Sigmoid colon (tissue), 7 donors: Measurements from ENCODE around the gene EXOC6. TPM values are rescaled to one million over a fixed set of nuclear protein-coding genes. Genes with fewer than 3 reads are reported as not detected.

Source experiments
- DNase-seq: peaks from one replicate; pipeline ENCODE4 v3.0.0-alpha.2; 2019
- H3K27ac ChIP-seq, 4 donors: fragments of 200-600 bp; sonication (generic); one replicate each; pipeline ENCODE4 v1.5.1; 2016 to 2019; ENCODE audit warnings: mild to moderate bottlenecking in 1 of 4
- H3K27me3 ChIP-seq, 3 donors: fragments of 200-600 bp; sonication (generic); one replicate each; pipeline ENCODE4 v1.5.1; 2019; ENCODE audit warnings: mild to moderate bottlenecking in 1 of 3
- H3K36me3 ChIP-seq, 4 donors: fragments of 200-600 bp; sonication (generic); one replicate each; pipeline ENCODE4 v1.5.1; 2016 to 2019
- H3K4me1 ChIP-seq, 4 donors: fragments of 200-600 bp; sonication (generic); one replicate each; pipeline ENCODE4 v1.5.1; 2017 to 2019
- H3K4me3 ChIP-seq, 4 donors: fragments of 200-600 bp; sonication (generic); one replicate each; pipeline ENCODE4 v1.5.1; 2017 to 2019; ENCODE audit warnings: mild to moderate bottlenecking in 2 of 4, moderate library complexity in 1 of 4
- H3K9me3 ChIP-seq, 4 donors: fragments of 200-600 bp in 3 of 4; sonication (generic) in 3 of 4; one replicate each; pipeline versions ENCODE4 v1.5.1 to v1.6.1; 2013 to 2019
- EP300 ChIP-seq, 4 donors: sonication (generic); formaldehyde crosslinking; IDR thresholded peaks; one replicate each; pipeline ENCODE4 v1.6.1; 2017; ENCODE audit warnings: antibody characterized with exemption in 4 of 4
- POLR2A ChIP-seq, 2 donors: fragments of 450-650 bp; IDR thresholded peaks; one replicate each; pipeline ENCODE4 v1.6.1; 2016; ENCODE audit warnings: antibody characterized with exemption in 2 of 2, mild to moderate bottlenecking in 2 of 2, moderate library complexity in 2 of 2
- POLR2AphosphoS5 ChIP-seq, 4 donors: sonication (generic); formaldehyde crosslinking; IDR thresholded peaks; one replicate each; pipeline ENCODE4 v1.6.1; 2017; ENCODE audit warnings: antibody characterized with exemption in 4 of 4
- WGBS, 2 donors: extraction: QIAGEN DNeasy Blood & Tissue Kit; methylation state at CpG; one replicate each; pipeline ENCODE4 v1.1.7; 2013; 5-methylcytosine and 5-hydroxymethylcytosine counted together
- intact Hi-C: fragments of 100-400 bp; cut with DNase I; formaldehyde crosslinking; loops from one replicate; pipeline ENCODE4 v1.15.1; 2023
- polyA plus RNA-seq, 3 donors: library from polyadenylated mRNA; stranded (reverse); fragments of 200-250 nt; gene quantifications; one replicate each; pipeline ENCODE4 v1.2.3, GENCODE V29; 2013
- total RNA-seq, 4 donors: library from RNA; depleted of rRNA; stranded (reverse); fragments of >200 nt; gene quantifications; one replicate each; pipeline ENCODE4 v1.1.0, GENCODE V29; 2016
- TF ChIP-seq, protein P1 (sequence below), 4 experiments: fragments of 450-650 bp in 3 of 4; fragments of 200-600 bp in 1 of 4; IDR thresholded peaks; one replicate each; pipeline ENCODE4 v1.5.1; 2016 to 2019; ENCODE audit warnings: antibody characterized with exemption in 4 of 4, mild to moderate bottlenecking in 3 of 4, moderate library complexity in 2 of 4
- donor health status: healthy with polysubstance abuse.
- donor health status: Bipolar disorder and iron deficiency.
- donor health status: healthy.

Gene EXOC6, protein sequence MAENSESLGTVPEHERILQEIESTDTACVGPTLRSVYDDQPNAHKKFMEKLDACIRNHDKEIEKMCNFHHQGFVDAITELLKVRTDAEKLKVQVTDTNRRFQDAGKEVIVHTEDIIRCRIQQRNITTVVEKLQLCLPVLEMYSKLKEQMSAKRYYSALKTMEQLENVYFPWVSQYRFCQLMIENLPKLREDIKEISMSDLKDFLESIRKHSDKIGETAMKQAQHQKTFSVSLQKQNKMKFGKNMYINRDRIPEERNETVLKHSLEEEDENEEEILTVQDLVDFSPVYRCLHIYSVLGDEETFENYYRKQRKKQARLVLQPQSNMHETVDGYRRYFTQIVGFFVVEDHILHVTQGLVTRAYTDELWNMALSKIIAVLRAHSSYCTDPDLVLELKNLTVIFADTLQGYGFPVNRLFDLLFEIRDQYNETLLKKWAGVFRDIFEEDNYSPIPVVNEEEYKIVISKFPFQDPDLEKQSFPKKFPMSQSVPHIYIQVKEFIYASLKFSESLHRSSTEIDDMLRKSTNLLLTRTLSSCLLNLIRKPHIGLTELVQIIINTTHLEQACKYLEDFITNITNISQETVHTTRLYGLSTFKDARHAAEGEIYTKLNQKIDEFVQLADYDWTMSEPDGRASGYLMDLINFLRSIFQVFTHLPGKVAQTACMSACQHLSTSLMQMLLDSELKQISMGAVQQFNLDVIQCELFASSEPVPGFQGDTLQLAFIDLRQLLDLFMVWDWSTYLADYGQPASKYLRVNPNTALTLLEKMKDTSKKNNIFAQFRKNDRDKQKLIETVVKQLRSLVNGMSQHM
- 10 to 100 TPM; 16.6 to 20.2 (median 18.9) TPM for total RNA-seq
- polyA plus RNA-seq, result 10 to 100 TPM in 1 of 3 donors, 1 to 10 TPM in 2; 6.6 to 10.9 (median 9.1) TPM

DNA sequence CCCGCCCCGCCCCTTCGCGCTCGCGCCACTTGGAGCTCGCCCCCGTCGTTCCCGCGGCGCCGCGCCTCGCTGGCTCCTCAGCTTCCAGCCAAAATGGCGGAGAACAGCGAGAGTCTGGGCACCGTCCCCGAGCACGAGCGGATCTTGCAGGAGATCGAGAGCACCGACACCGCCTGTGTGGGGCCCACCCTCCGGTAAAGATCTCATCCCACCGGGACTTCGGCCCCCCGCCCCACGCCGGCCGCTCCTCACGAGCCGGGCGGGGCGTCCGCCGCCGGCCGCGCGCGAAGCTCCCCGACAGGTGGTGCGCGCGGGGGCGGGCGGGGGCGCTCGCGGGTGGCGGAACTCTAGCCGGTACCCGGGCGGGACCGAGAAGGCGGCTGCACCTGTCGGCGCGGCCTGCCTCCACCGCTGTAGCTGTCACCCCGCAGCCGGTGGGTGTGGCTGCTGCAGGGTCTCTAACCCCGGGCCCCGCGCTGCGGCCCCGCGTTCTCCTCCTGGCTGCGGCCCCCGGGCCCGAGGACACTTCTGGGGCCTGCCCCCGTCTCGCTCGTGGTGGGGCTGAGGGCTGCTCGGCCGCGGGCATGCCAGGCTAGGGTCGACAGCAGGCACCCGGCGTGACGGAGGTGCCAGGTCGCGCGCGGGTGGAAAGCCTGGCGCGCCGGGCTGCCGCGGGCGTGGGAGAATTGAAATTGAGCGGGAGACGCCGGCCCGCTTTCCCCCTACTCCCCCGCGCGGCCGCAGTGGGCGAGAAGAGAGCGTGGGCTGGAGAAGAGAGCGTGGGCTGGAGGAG is at the start of gene EXOC6:
TSS of gene EXOC6 (plus strand) at position 80 of the 793 bp plus-strand sequence. CDS start at position 94, 14 bp downstream.
- peaks cover 0 to 21% (median 12%) of the 10 kb centered on the region in 4 donors for H3K4me1 ChIP-seq
- H3K9me3 ChIP-seq, result no peaks in the 10 kb centered on the region
- DNase-seq, result peak; percentile 88
- H3K4me3 ChIP-seq, result peak within 1 kb of the TSS; percentile 89 to 99 (median 94)
- peak within 1 kb of the TSS; percentile 86 to 90 (median 88) for H3K27ac ChIP-seq
- no peaks in the 10 kb centered on the region for H3K36me3 ChIP-seq
- TF ChIP-seq EP300 (IDR thresholded peaks at IDR 0.05) (no peak), POLR2AphosphoS5 (IDR thresholded peaks at IDR 0.05) (peak in 2 of 4 donors; percentile 5 to 50), POLR2A (IDR thresholded peaks at IDR 0.05) (no peak)
- TF ChIP-seq, protein P1, sequence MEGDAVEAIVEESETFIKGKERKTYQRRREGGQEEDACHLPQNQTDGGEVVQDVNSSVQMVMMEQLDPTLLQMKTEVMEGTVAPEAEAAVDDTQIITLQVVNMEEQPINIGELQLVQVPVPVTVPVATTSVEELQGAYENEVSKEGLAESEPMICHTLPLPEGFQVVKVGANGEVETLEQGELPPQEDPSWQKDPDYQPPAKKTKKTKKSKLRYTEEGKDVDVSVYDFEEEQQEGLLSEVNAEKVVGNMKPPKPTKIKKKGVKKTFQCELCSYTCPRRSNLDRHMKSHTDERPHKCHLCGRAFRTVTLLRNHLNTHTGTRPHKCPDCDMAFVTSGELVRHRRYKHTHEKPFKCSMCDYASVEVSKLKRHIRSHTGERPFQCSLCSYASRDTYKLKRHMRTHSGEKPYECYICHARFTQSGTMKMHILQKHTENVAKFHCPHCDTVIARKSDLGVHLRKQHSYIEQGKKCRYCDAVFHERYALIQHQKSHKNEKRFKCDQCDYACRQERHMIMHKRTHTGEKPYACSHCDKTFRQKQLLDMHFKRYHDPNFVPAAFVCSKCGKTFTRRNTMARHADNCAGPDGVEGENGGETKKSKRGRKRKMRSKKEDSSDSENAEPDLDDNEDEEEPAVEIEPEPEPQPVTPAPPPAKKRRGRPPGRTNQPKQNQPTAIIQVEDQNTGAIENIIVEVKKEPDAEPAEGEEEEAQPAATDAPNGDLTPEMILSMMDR (IDR thresholded peaks at IDR 0.05), result peak in 1 of 4 experiments; percentile 19
- WGBS, 2 donors, result 1% methylated on average over 103 of the region's 103 CpGs
- H3K27me3 ChIP-seq, result no peaks in the 10 kb centered on the region
- intact Hi-C loops, result loop anchor here (2.0 kb wide), 2 partner anchors 152 to 258 kb away; no protein-coding TSS in a partner anchor

DNA sequence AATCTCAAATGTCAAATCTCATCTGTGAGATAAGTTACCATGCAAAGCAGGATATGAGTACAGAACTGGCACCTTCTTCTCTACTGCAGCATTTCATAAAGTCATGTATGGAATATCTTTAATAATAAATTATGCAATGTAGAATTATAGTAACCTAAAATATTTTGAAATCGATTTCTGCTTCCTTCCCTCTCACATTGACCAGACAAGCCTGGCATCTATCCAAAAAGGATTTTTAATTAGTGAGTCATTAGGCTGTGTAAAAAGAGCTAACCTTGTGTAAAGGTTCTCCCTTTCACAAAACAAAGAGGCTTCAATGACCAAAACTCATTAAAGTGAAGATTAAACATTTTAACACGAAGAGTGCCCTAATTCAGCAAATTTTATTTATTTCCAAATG is 48.8 kb upstream of the EXOC6 start:
- DNase-seq, result no peak
- Histone ChIP-seq H3K27ac (no peak overlapping the region), H3K4me1 (no peaks in the 10 kb centered on the region), H3K9me3 (no peaks in the 10 kb centered on the region), H3K4me3 (no peak overlapping the region), H3K36me3 (no peaks in the 10 kb centered on the region), H3K27me3 (no peaks in the 10 kb centered on the region)
- WGBS, 2 donors, result 24 to 34% methylated on average over 2 of the region's 2 CpGs
- intact Hi-C loops, result no loop called here
- TF ChIP-seq POLR2AphosphoS5 (IDR thresholded peaks at IDR 0.05), result no peak
- TF ChIP-seq, protein P1 (IDR thresholded peaks at IDR 0.05), result no peak
- no peak for TF ChIP-seq EP300 (IDR thresholded peaks at IDR 0.05)
- no peak for TF ChIP-seq POLR2A (IDR thresholded peaks at IDR 0.05)

DNA sequence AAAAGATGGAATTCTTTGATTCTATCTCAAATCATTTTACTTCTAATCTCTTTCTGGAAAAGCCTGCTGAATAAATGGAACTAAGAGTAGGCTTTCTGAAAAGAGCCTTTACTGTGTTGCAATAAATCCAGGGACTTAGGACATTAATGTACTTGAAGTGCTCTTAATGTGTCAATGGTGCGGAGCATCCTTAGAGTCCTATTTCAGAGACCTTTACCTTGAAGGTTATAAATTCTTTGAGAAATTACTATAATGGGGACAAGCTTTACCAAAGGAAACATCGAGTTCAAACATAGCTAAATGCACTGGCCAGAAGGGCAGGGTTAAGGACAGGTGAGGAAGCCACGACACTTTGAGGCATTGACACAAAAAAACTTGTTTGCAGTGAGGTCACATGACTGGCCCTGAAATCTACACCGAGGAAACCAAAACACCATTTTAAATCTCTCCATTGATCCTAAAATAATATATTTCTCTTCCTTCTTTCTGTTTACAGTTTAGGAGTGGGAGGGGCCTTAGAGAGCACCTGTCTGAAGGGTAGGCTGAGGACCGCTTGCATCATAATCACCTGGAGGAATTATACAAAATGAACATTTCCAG is 48.1 kb upstream of the EXOC6 start:
- no peaks in the 10 kb centered on the region for H3K4me1 ChIP-seq
- H3K27me3 ChIP-seq, result no peaks in the 10 kb centered on the region
- intact Hi-C loops, result no loop called here
- H3K27ac ChIP-seq, result no peak overlapping the region
- H3K9me3 ChIP-seq, result no peaks in the 10 kb centered on the region
- H3K4me3 ChIP-seq, result no peak overlapping the region
- no peak for DNase-seq
- no peaks in the 10 kb centered on the region for H3K36me3 ChIP-seq
- WGBS, 2 donors, result 38 to 60% methylated on average over 5 of the region's 5 CpGs
- TF ChIP-seq, protein P1 (IDR thresholded peaks at IDR 0.05), result no peak
